ENCODE results near the gene CNDP2.

Gene CNDP2

GRCh38 chr18:74534981-74535649 is 39.0 kb downstream of the CNDP2 start:
- Histone ChIP-seq H2AFZ (no peak overlapping the region), H3K4me3 (ENCODE audit: low read depth, low read length) (no peak overlapping the region), H3K27me3 (ENCODE audit: control insufficient read depth, insufficient read depth, low read length) (no peaks in the 10 kb centered on the region), H3K79me2 (no peaks in the 10 kb centered on the region), H3K36me3 (ENCODE audit: control insufficient read depth, insufficient read depth, low read length) (no peaks in the 10 kb centered on the region), H3K9me3 (ENCODE audit: control insufficient read depth, low read length) (no peaks in the 10 kb centered on the region), H3K4me2 (ENCODE audit: low read length) (no peak overlapping the region), H3K4me1 (no peaks in the 10 kb centered on the region), H3K9ac (no peak overlapping the region), H3K27ac (no peak overlapping the region)
- no peak for TF ChIP-seq CTCF (IDR thresholded peaks at IDR 0.05)

GRCh38 chr18:74539289-74539688 is 43.1 kb downstream of the CNDP2 start:
- Histone ChIP-seq H3K4me3 (ENCODE audit: low read depth, low read length) (no peak overlapping the region), H3K36me3 (ENCODE audit: control insufficient read depth, insufficient read depth, low read length) (no peaks in the 10 kb centered on the region), H3K9ac (no peak overlapping the region), H3K27ac (no peak overlapping the region), H2AFZ (no peak overlapping the region), H3K27me3 (ENCODE audit: control insufficient read depth, insufficient read depth, low read length) (no peaks in the 10 kb centered on the region), H3K4me2 (ENCODE audit: low read length) (no peak overlapping the region), H3K4me1 (no peaks in the 10 kb centered on the region), H3K79me2 (no peaks in the 10 kb centered on the region), H3K9me3 (ENCODE audit: control insufficient read depth, low read length) (no peaks in the 10 kb centered on the region)
- no peak for TF ChIP-seq CTCF (IDR thresholded peaks at IDR 0.05)

- H3K4me2 ChIP-seq (ENCODE audit: low read length) = no peak overlapping the region
- no peak overlapping the region for H3K4me3 ChIP-seq (ENCODE audit: low read depth, low read length)
- no peaks in the 10 kb centered on the region for H3K27me3 ChIP-seq (ENCODE audit: control insufficient read depth, insufficient read depth, low read length)
- no peak for TF ChIP-seq CTCF (IDR thresholded peaks at IDR 0.05)
- H3K4me1 ChIP-seq = no peaks in the 10 kb centered on the region
- no peaks in the 10 kb centered on the region for H3K36me3 ChIP-seq (ENCODE audit: control insufficient read depth, insufficient read depth, low read length)
- H3K79me2 ChIP-seq = no peaks in the 10 kb centered on the region
- H3K27ac ChIP-seq = no peak overlapping the region
- H3K9me3 ChIP-seq (ENCODE audit: control insufficient read depth, low read length) = no peaks in the 10 kb centered on the region
- H2AFZ ChIP-seq = no peak overlapping the region
- no peak overlapping the region for H3K9ac ChIP-seq
Measured at GRCh38 chr18:74540652-74541421, 44.7 kb downstream of the CNDP2 start.

GRCh38 chr18:74541703-74542555 is 45.8 kb downstream of the CNDP2 start:
- Histone ChIP-seq H3K4me1 (no peaks in the 10 kb centered on the region), H3K36me3 (ENCODE audit: control insufficient read depth, insufficient read depth, low read length) (no peaks in the 10 kb centered on the region), H2AFZ (no peak overlapping the region), H3K9ac (no peak overlapping the region), H3K27ac (no peak overlapping the region), H3K27me3 (ENCODE audit: control insufficient read depth, insufficient read depth, low read length) (no peaks in the 10 kb centered on the region), H3K79me2 (no peaks in the 10 kb centered on the region), H3K9me3 (ENCODE audit: control insufficient read depth, low read length) (no peaks in the 10 kb centered on the region), H3K4me2 (ENCODE audit: low read length) (no peak overlapping the region), H3K4me3 (ENCODE audit: low read depth, low read length) (no peak overlapping the region)
- no peak for TF ChIP-seq CTCF (IDR thresholded peaks at IDR 0.05)

Measured in parathyroid adenoma (tissue), 2 donors.